HepG2 (cell line): ENCODE data around the gene CPXM2. TPM values are rescaled to one million over a fixed set of nuclear protein-coding genes. Genes with fewer than 3 reads are reported as not detected.

Experiments used
- ARID4A ChIP-seq: sonication (generic); formaldehyde crosslinking; IDR thresholded peaks from 2 replicates; pipeline ENCODE4 v1.5.0; 2020; ENCODE audit warnings: mild to moderate bottlenecking, missing genetic modification reagents, borderline replicate concordance
- DNMT3B ChIP-seq: conservative IDR thresholded peaks from 2 replicates; pipeline ENCODE4 v1.6.1; 2016; ENCODE audit warnings: missing biosample characterization, control low read depth
- HES4 ChIP-seq: sonication (generic); formaldehyde crosslinking; IDR thresholded peaks from 2 replicates; pipeline ENCODE4 v1.9.0; 2021; ENCODE audit warnings: mild to moderate bottlenecking, missing genetic modification reagents, borderline replicate concordance
- MZF1 ChIP-seq: sonication (generic); formaldehyde crosslinking; IDR thresholded peaks from 2 replicates; pipeline ENCODE4 v1.8.1; 2023; ENCODE audit warnings: mild to moderate bottlenecking, missing genetic modification reagents, borderline replicate concordance
- ZNF652 ChIP-seq: IDR thresholded peaks from 2 replicates; pipeline ENCODE4 v1.6.1; 2016; ENCODE audit warnings: low read depth, borderline replicate concordance
- ZNF660 ChIP-seq: sonication (generic); formaldehyde crosslinking; IDR thresholded peaks from 2 replicates; pipeline ENCODE4 v1.5.1; 2020; ENCODE audit warnings: mild to moderate bottlenecking, low read depth, missing genetic modification reagents, borderline replicate concordance
- ZNF768 ChIP-seq: sonication (generic); formaldehyde crosslinking; IDR thresholded peaks from 2 replicates; pipeline ENCODE4 v1.4.0; 2020; ENCODE audit warnings: missing genetic modification reagents
- ZNF776 ChIP-seq: sonication (generic); formaldehyde crosslinking; IDR thresholded peaks from 2 replicates; pipeline ENCODE4 v1.4.0; 2020; ENCODE audit warnings: mild to moderate bottlenecking, missing genetic modification reagents
- polyA plus RNA-seq, 8 experiments: library from polyadenylated mRNA; depleted of rRNA in 3 of 8; stranded (reverse) in 7 of 8; unstranded in 1 of 8; fragments of >200 nt; fragmentation: Illumina TruSeq in 4 of 8; extraction: Trizol in 4 of 8; gene quantifications; 2 replicates each; pipeline versions ENCODE4 v1.2.1 to v1.2.3, GENCODE V29; 2011 to 2016; ENCODE audit warnings: low read depth in 4 of 8, missing spikeins in 1 of 8, mixed read lengths in 1 of 8; ENCODE audit not compliant: insufficient read depth in 1 of 8
- total RNA-seq, 5 experiments: library from RNA; depleted of rRNA; stranded (reverse); fragments of >200 nt; fragmentation: Illumina TruSeq; extraction: Trizol; gene quantifications; 2 replicates each; pipeline ENCODE4 v1.2.3, GENCODE V29; 2016; ENCODE audit warnings: low read depth in 1 of 5
- TF ChIP-seq, protein P1 (sequence below): sonication (generic); formaldehyde crosslinking; IDR thresholded peaks from 2 replicates; pipeline ENCODE4 v1.5.0; 2020; ENCODE audit warnings: missing genetic modification reagents, mild to moderate bottlenecking, borderline replicate concordance

The CPXM2 gene
- total and polyA plus RNA-seq, 2 of the 13 experiments (the other 11 are each of a cell fraction or from before 2014, with no cell fraction given) = 0.03 TPM; not detected in 1

- TF ChIP-seq ARID4A (CRISPR knock-in tag) (no peak), MZF1 (CRISPR knock-in tag) (no peak), HES4 (CRISPR knock-in tag) (no peak), ZNF652 (peak; percentile 76; the same call in 1 of the 2 replicates), DNMT3B (CRISPR knock-in tag) (no peak), ZNF768 (CRISPR knock-in tag) (peak; percentile 31; the same call in 1 of the 2 replicates), ZNF776 (CRISPR knock-in tag) (no peak), ZNF660 (CRISPR knock-in tag) (no peak)
- TF ChIP-seq, protein P1, sequence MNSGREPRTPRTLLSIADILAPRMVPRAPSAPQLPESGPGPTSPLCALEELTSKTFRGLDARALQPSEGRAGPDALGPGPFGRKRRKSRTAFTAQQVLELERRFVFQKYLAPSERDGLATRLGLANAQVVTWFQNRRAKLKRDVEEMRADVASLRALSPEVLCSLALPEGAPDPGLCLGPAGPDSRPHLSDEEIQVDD (CRISPR knock-in tag) = no peak
Observed at GRCh38 chr10:123759501-123760031, 132.0 kb downstream of the CPXM2 start (continued).
